MM.1S (cell line): ENCODE data around the gene DSN1.

ENCODE experiments used
- DNase-seq: peaks from one replicate; pipeline ENCODE4 v3.0.0-alpha.2; 2015
- H2AFZ ChIP-seq: fragments of 300-600 bp; sonication (generic); 2 replicates; pipeline ENCODE4 v1.6.0; 2016; ENCODE audit warnings: antibody characterized with exemption, low read length
- H3F3A ChIP-seq: fragments of 300-600 bp; sonication (generic); 2 replicates; pipeline ENCODE4 v1.6.1; 2016; ENCODE audit warnings: mild to moderate bottlenecking, antibody characterized with exemption, low read length, moderate library complexity, mixed read lengths; ENCODE audit not compliant: insufficient read depth
- H3K27ac ChIP-seq: fragments of 300-600 bp; sonication (generic); 2 replicates; pipeline ENCODE4 v1.5.1; 2016; ENCODE audit warnings: mild to moderate bottlenecking, low read length
- H3K27me3 ChIP-seq: fragments of 300-600 bp; sonication (generic); replicated peaks from 2 replicates; pipeline ENCODE4 v1.6.0; 2016; ENCODE audit warnings: low read length; ENCODE audit not compliant: insufficient read depth
- H3K36me3 ChIP-seq: fragments of 300-600 bp; sonication (generic); replicated peaks from 2 replicates; pipeline ENCODE4 v1.6.1; 2016; ENCODE audit warnings: mild to moderate bottlenecking, low read length, mixed read lengths; ENCODE audit not compliant: insufficient read depth
- H3K4me1 ChIP-seq: fragments of 300-600 bp; sonication (generic); 2 replicates; pipeline ENCODE4 v1.6.1; 2016; ENCODE audit warnings: low read length, mixed read lengths
- H3K4me2 ChIP-seq: fragments of 300-600 bp; sonication (generic); 2 replicates; pipeline ENCODE4 v1.6.0; 2016; ENCODE audit warnings: low read depth, low read length
- H3K4me3 ChIP-seq: fragments of 300-600 bp; sonication (generic); 2 replicates; pipeline ENCODE4 v1.5.1; 2016; ENCODE audit warnings: low read length, mixed read lengths
- H3K79me2 ChIP-seq: fragments of 300-600 bp; sonication (generic); 2 replicates; pipeline ENCODE4 v1.6.1; 2016; ENCODE audit warnings: mixed run types, low read length, mixed read lengths
- H3K9ac ChIP-seq: fragments of 300-600 bp; sonication (generic); 2 replicates; pipeline ENCODE4 v1.6.1; 2016; ENCODE audit warnings: low read length, mixed read lengths
- H3K9me2 ChIP-seq: fragments of 300-600 bp; sonication (generic); replicated peaks from 2 replicates; pipeline ENCODE4 v1.6.1; 2016; ENCODE audit warnings: mild to moderate bottlenecking, low read length, mixed read lengths; ENCODE audit not compliant: insufficient read depth
- H3K9me3 ChIP-seq: fragments of 300-600 bp; sonication (generic); replicated peaks from 2 replicates; pipeline ENCODE4 v1.6.1; 2016; ENCODE audit warnings: mild to moderate bottlenecking, low read length, mixed read lengths; ENCODE audit not compliant: insufficient read depth
- H4K20me1 ChIP-seq: fragments of 300-600 bp; sonication (generic); 2 replicates; pipeline ENCODE4 v1.6.1; 2016; ENCODE audit warnings: mild to moderate bottlenecking, low read length, moderate library complexity, mixed read lengths; ENCODE audit not compliant: insufficient read depth
- CTCF ChIP-seq: fragments of 300-600 bp; sonication (generic); IDR thresholded peaks from 2 replicates; pipeline ENCODE4 v1.5.1; 2016; ENCODE audit warnings: antibody characterized with exemption, low read length, mixed read lengths
- EZH2 ChIP-seq: fragments of 300-600 bp; sonication (generic); optimal IDR thresholded peaks from 2 replicates; pipeline ENCODE3; 2017; ENCODE audit warnings: low read depth, mild to moderate bottlenecking, antibody characterized with exemption, low read length, mixed read lengths
- EZH2phosphoT487 ChIP-seq: fragments of 300-600 bp; sonication (generic); IDR thresholded peaks from 2 replicates; pipeline ENCODE4 v1.6.1; 2018; ENCODE audit warnings: antibody characterized with exemption, low read length

The DSN1 gene

GRCh38 chr20:36752582-36752981, 21.0 kb downstream of the DSN1 start:
- TF ChIP-seq CTCF: no peak
- TF ChIP-seq EZH2phosphoT487: no peak
- no peak for TF ChIP-seq EZH2
- Histone ChIP-seq H2AFZ (no peak overlapping the region), H4K20me1 (no peaks in the 10 kb centered on the region), H3K4me1 (peaks cover 4% of the 10 kb centered on the region), H3F3A (no peaks in the 10 kb centered on the region), H3K27me3 (no peaks in the 10 kb centered on the region), H3K36me3 (peaks cover 7% of the 10 kb centered on the region; the same call in 1 of the 2 replicates), H3K4me2 (no peak overlapping the region), H3K9ac (no peak overlapping the region), H3K27ac (no peak overlapping the region), H3K9me3 (no peaks in the 10 kb centered on the region), H3K79me2 (no peaks in the 10 kb centered on the region), H3K9me2 (no peaks in the 10 kb centered on the region), H3K4me3 (no peak overlapping the region)
- no peak for DNase-seq

GRCh38 chr20:36745927-36746659, 27.5 kb downstream of the DSN1 start, which contains the start of gene NDRG3:
TSS of gene NDRG3 (minus strand) at chr20:36746090. CDS start at chr20:36721735, 24,355 bp downstream.
- Histone ChIP-seq H3K4me3 (peak within 1 kb of the TSS; percentile 99), H3K79me2 (0 out of 2 replicates have a peak, but pooled peaks cover 4% of the 10 kb centered on the region), H3K9ac (peak within 1 kb of the TSS; percentile 74; the same call in 1 of the 2 replicates), H3K4me1 (peaks cover 10% of the 10 kb centered on the region), H3K9me2 (no peaks in the 10 kb centered on the region), H3K4me2 (peak within 1 kb of the TSS; percentile 100), H2AFZ (peak within 1 kb of the TSS; percentile 99), H3K36me3 (no peaks in the 10 kb centered on the region), H4K20me1 (no peaks in the 10 kb centered on the region), H3K27ac (peak within 1 kb of the TSS; percentile 58; the same call in 1 of the 2 replicates), H3F3A (peaks cover 7% of the 10 kb centered on the region), H3K27me3 (no peaks in the 10 kb centered on the region), H3K9me3 (no peaks in the 10 kb centered on the region)
- DNase-seq: peak; percentile 95
- TF ChIP-seq EZH2phosphoT487: no peak
- TF ChIP-seq EZH2: no peak
- TF ChIP-seq CTCF: no peak

GRCh38 chr20:36745234-36745926, 28.2 kb downstream of the DSN1 start:
- peak; percentile 33 for DNase-seq
- Histone ChIP-seq H4K20me1 (no peaks in the 10 kb centered on the region), H3K27me3 (no peaks in the 10 kb centered on the region), H3K4me2 (peak overlapping the region; percentile 100), H3K4me3 (peak overlapping the region; percentile 99), H3F3A (peaks cover 7% of the 10 kb centered on the region), H3K36me3 (no peaks in the 10 kb centered on the region), H3K79me2 (0 out of 2 replicates have a peak, but pooled peaks cover 4% of the 10 kb centered on the region), H3K9me2 (no peaks in the 10 kb centered on the region), H3K9ac (peak overlapping the region; percentile 73; the same call in 1 of the 2 replicates), H2AFZ (peak overlapping the region; percentile 99), H3K4me1 (peaks cover 10% of the 10 kb centered on the region), H3K27ac (no peak overlapping the region), H3K9me3 (no peaks in the 10 kb centered on the region)
- TF ChIP-seq EZH2 (no peak), CTCF (no peak)
